Stimulated activated CD8-positive, alpha-beta memory T cell treated with anti-CD3 and anti-CD28 coated beads, Interleukin-7, amount 100 ng/mL, for 24 hours (primary cell): ENCODE results near the gene BRD4.

ENCODE experiments used
- DNase-seq: peaks from one replicate; pipeline ENCODE4 v3.0.0-alpha.2; 2020; ENCODE audit warnings: low read depth

BRD4 gene

GRCh38 chr19:15289673-15290072 lies 42.7 kb downstream of the BRD4 start:
- DNase-seq, result no peak

GRCh38 chr19:15288146-15288963 lies 44.0 kb downstream of the BRD4 start:
- DNase-seq, result no peak

DNA sequence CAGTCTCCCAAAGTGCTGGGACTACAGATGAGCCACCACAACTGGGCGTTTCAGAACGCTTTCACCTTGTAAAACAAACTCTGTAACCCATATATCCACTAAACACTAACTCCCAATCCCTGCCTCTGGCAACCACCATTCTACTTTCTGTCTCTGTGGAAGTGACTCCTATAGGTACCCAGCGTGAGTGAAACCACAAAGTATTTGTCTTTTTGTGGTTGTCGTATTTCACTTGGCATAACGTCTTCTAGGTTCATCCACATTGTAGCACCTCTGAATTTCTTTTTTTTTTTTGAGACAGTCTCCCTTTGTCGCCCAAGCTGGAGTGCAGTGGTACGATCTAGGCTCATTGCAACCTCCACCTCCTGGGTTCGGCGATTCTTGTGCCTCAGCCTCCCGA lies 44.8 kb downstream of the BRD4 start:
- DNase-seq, result no peak

GRCh38 chr19:15286688-15287365 lies 45.5 kb downstream of the BRD4 start:
- DNase-seq, result no peak

DNA sequence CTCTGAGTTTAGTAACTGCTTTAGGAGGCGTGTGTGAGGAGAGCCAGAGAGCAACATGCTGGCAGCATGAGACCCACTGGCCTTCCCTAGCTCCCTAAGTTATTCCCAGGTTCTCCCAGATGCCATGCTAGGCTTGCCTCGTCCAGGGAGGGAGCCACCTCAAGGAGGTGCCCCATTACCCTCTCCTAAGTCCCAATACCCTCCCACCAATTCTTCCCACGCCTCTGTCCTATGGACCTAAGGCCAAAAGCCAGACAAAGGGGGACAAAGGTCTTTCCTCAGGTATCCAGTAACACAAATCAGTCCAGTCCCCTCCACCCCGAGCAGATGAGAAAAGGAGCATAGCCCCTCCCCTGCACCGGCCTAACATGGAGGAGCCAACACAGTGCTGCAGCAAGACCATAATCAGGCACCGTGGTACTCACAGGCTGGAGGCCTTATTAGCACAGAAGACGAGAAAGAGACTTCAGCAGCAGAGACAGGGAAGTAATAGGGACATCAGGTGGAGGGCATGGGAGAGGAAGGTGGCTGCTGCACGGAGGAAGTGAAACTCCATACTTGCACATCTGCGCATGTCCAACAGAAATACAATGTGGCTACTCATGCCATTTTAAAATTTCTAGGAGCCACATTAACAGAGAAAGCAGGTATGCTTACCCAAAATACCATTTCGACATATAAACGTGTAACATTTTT lies 46.3 kb downstream of the BRD4 start:
- no peak for DNase-seq

DNA sequence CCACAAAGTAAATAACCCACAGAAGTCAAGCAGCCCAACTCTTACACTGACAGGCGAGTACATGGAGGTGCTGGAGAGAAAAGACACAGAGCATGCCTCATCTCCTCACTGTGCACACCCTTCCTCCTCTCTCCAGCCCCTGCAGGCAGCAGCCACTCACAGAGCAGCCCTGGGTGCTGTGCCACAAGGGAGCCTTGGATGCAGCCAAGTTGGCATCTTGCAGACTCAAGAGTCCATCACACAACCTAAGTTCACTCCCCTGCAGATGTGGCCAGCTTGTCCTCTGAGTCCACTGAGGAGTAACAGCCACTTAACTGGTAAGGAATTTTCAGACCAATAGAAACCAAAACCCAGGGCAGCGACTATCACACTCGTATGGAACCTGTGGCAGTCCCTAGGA lies 47.4 kb downstream of the BRD4 start:
- no peak for DNase-seq

DNA sequence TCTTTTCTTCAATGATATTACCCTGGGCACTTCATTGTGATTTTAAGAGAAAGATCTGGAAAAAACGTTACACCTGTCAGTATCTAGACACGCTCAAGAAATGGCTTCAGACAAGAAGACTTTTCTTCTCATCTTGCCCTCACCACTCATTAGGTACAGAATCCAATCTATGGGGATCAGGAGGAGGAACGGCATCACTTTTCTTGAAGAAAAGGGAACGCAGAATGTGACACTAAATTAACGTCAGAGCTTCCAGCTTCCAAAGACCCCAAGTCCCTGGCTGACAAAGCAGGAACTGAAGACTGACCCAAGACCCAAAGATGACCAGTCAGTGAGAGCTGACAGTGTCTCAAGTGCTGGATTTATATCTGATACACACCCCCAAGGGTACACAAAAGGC lies 48.2 kb downstream of the BRD4 start:
- no peak for DNase-seq

DNA sequence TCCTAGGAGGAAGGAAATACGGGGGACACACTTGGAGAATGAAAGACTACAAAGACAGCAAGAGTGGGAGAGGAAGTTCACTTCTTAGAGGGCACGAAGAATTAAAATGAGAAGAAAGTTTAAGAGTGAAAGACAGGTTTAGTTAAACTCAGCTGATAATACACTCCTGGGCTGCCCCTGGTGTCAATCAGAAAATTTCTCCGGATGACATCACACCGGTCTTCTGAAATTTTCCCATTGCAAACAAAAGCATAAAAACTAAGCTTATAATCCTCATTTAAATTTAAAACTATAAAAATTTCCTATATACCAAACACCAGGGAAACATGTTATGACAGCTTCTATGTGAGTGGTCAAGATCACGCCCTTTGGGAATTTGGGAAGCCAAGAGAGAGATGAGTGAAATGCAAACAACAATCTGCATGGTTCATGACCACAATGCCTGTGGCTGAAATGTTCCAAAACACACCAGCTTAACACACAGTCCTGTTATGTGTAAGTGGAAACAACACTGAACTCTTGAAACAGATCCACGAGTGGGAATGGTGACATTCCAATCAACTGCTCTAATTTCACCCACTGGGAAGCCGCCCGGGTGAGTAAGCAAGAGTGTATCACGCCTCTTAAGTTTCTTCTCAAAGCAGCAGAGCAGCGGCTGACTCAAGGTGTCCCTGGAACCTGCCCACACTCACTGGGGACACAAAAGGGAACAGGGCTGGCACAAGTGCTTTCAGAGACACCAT lies 49.0 kb downstream of the BRD4 start:
- no peak for DNase-seq

GRCh38 chr19:15282311-15282705 lies 50.0 kb downstream of the BRD4 start:
- no peak for DNase-seq

DNA sequence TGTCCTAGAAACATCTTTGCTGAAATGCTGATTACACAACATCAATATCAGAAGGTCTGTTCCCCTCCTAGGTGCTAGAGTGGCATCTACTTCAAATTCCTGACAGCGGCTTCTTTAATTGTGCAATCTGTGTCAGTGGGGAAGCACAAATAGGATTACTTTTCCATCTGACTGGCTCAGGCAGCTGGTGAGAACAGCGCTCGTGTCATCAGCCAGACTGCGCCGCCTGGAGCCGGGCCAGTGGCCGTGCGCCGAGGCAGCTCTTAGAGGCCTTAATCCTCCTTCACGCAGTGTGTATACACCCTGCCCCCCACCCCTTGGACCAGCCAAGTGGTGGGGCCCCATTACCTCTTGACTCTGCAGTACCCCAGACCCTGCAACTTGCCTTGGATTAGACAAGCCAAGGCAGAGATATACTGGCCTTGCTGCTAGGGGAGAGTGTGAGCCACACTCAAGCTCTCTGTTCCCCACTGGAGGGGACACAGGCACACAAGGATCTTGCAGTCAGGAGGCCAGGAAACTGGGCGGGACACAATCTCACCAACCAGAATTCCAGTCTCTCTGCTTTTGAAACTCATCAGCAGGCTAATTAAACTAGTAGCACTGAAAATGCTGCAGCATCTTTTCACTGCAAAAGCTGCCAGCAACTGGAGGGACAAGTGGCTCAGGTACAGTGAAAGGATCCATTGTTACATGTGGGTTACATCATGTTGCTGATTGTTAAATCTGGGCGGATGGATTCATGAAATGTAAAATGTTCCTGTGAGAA lies 51.2 kb downstream of the BRD4 start:
- DNase-seq, result no peak

GRCh38 chr19:15280048-15280725 lies 52.2 kb downstream of the BRD4 start:
- no peak for DNase-seq

DNA sequence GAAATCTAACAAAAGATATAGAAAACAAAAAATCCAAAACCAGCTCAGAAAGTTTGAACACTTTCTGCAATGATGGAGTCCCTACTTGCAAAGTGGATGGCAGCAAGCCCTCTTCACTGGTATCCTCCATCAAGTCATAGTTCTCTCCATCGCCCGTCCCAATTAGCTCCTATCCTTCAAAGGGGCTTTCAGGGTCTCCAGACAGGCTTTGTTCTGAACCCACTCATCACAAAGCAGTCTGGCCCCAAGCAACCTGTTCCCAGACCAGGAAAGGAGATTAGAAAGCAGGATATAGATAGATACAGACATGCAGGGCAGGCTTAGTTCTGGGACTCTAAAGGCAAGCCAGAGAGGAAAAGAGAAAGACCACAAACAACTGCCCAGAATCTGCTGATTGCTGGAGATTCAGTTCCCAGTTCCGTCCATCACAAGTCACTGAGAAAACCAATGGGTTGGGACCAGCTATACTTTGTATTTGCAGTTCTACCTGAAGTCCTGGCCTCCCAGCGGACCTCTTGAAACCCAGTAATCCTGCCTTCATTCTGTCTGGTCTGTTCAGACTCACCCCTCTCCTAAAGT lies 52.9 kb downstream of the BRD4 start:
- no peak for DNase-seq

DNA sequence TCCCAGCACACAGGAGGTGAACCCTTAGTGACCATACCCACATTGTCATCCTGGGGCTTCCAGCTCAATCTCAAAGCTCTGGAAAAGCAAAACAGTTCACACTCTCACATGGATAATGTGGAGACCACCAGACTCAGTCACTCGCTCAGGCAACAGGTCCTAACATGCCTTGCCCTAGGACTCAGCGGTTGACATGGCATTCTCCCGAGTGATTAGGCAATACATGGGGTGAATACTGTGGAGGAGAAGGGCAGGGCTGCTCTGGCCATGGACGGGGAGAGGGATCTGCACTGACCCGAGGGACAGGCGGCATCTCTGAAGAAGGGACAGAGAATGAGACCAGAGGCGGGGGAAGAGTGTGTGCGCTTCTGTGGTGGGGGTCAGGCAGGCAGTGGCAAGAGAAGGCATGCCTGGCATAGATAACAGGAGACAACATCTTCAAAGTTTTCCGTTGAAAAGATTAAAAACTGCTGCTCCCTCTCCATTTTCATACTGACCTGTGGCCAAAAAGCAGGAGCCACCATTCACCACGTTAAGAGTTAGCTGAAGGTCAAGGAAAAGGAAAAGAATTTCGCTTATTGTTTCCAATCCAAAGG lies 55.6 kb downstream of the BRD4 start:
- no peak for DNase-seq

DNA sequence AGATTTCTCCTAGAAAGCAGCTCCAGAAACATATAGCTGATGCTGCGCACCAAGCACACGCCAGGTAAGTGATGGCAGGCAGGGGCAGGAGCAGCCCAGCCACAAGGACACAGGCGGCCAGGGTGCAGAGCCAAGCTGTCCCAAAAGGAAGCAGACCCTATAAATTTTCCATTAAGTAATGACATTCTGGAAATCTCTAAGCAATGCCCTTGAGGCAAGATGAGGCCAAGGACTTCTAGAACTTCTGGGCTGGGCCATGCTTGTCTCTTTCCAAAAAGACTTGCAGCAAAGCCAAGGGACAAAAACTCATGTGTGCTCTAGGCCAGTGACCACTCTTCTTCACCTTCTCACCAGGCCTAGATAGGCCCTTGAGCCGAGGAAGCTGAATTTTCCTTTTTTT lies 57.9 kb downstream of the BRD4 start:
- DNase-seq, result no peak

- DNase-seq, result no peak
Observed at GRCh38 chr19:15269806-15270205, 62.5 kb downstream of the BRD4 start.

DNA sequence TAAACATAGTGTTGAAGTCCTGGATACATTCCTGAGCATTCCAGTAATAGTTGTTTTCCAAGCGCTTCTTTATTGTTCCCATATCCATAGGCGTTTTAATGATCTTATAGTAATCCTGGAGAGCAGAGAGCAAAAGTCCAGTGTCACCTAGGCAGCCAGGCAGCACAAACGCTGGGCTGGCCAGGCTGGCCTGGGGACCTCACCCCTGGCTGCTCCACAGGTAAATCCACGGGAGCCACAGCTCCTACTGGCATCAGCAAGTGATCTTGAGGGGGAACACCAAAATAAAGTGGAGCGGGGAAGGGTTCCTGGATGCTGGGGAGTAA lies 63.4 kb downstream of the BRD4 start:
- no peak for DNase-seq

- DNase-seq, result no peak
Observed at GRCh38 chr19:15268192-15268927, 64.0 kb downstream of the BRD4 start.

DNA sequence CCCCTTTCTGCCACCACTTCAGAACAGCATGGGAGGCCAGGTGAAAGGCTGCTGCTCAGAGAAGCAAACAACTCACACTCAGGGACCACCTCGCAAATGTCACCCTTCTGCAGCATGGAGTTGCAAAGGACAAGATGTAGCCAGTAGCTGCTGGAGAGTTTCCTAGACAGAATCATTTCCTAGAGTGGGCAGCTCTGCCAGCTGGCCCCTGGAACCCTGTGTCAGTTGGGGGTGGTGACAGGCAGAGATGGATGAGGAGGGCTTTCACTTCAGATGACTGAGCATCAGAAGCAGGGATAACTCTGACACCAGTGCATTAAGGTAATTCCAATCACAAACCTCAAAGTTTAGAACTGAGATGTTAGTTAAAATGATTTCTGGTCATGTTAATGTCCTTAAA lies 65.7 kb downstream of the BRD4 start:
- no peak for DNase-seq

GRCh38 chr19:15265850-15266248 lies 66.5 kb downstream of the BRD4 start:
- DNase-seq, result no peak
